H9 (cell line): ENCODE results near the gene MIB2. TPM values are rescaled to one million over a fixed set of nuclear protein-coding genes. Genes with fewer than 3 reads are reported as not detected.

Experiments
- DNase-seq: peaks from one replicate; pipeline ENCODE4 v3.0.0-alpha.2; 2017
- H2AFZ ChIP-seq: one replicate; pipeline ENCODE4 v1.6.1; 2013; ENCODE audit warnings: mild to moderate bottlenecking, low read length, control low read depth, moderate library complexity
- H2AK5ac ChIP-seq: 2 replicates; pipeline ENCODE4 v1.6.1; 2013; ENCODE audit warnings: low read length, control low read depth, mixed read lengths; ENCODE audit not compliant: insufficient read length
- H2BK120ac ChIP-seq: one replicate; pipeline ENCODE4 v1.6.1; 2013; ENCODE audit warnings: low read depth, mild to moderate bottlenecking, low read length, control low read depth, inconsistent platforms; ENCODE audit not compliant: poor library complexity, severe bottlenecking
- H2BK12ac ChIP-seq: 2 replicates; pipeline ENCODE4 v1.6.1; 2013; ENCODE audit warnings: low read length, control low read depth, mixed read lengths, low read depth; ENCODE audit not compliant: insufficient read length
- H2BK15ac ChIP-seq: 2 replicates; pipeline ENCODE4 v1.6.1; 2013; ENCODE audit warnings: low read depth, low read length, control low read depth
- H2BK20ac ChIP-seq: one replicate; pipeline ENCODE4 v1.6.1; 2013; ENCODE audit warnings: low read depth, mild to moderate bottlenecking, low read length, control low read depth, inconsistent platforms; ENCODE audit not compliant: poor library complexity, severe bottlenecking
- H2BK5ac ChIP-seq: 2 replicates; pipeline ENCODE4 v1.6.1; 2013; ENCODE audit warnings: low read length, control low read depth, mixed read lengths; ENCODE audit not compliant: insufficient read length
- H3K14ac ChIP-seq: 2 replicates; pipeline ENCODE4 v1.6.1; 2013; ENCODE audit warnings: low read length, control low read depth; ENCODE audit not compliant: insufficient read depth
- H3K18ac ChIP-seq: 2 replicates; pipeline ENCODE4 v1.6.1; 2013; ENCODE audit warnings: low read depth, mild to moderate bottlenecking, mixed read lengths, low read length, control low read depth; ENCODE audit not compliant: insufficient read length
- H3K23ac ChIP-seq: 2 replicates; pipeline ENCODE4 v1.6.1; 2013; ENCODE audit warnings: low read length, control low read depth, mixed read lengths, low read depth; ENCODE audit not compliant: insufficient read length
- H3K23me2 ChIP-seq: 2 replicates; pipeline ENCODE4 v1.6.1; 2013; ENCODE audit warnings: low read depth, mild to moderate bottlenecking, mixed read lengths, low read length, control low read depth; ENCODE audit not compliant: insufficient read length, poor library complexity, severe bottlenecking
- H3K27ac ChIP-seq: 2 replicates; pipeline ENCODE4 v1.5.1; 2013; ENCODE audit warnings: low read length, control low read depth, mixed read lengths, low read depth; ENCODE audit not compliant: insufficient read length
- H3K27me3 ChIP-seq: 2 replicates; pipeline ENCODE4 v1.6.1; 2013; ENCODE audit warnings: low read length, control low read depth, inconsistent platforms; ENCODE audit not compliant: insufficient read depth
- H3K4ac ChIP-seq: 2 replicates; pipeline ENCODE4 v1.6.1; 2013; ENCODE audit warnings: low read depth, mild to moderate bottlenecking, control low read depth, inconsistent platforms, low read length, moderate library complexity
- H3K4me1 ChIP-seq: 2 replicates; pipeline ENCODE4 v1.6.1; 2013; ENCODE audit warnings: low read length, control low read depth, inconsistent platforms; ENCODE audit not compliant: insufficient read depth
- H3K4me2 ChIP-seq: 2 replicates; pipeline ENCODE4 v1.6.1; 2013; ENCODE audit warnings: low read length, control low read depth, mixed read lengths; ENCODE audit not compliant: insufficient read length, insufficient read depth
- H3K56ac ChIP-seq: 2 replicates; pipeline ENCODE4 v1.6.1; 2013; ENCODE audit warnings: low read depth, mild to moderate bottlenecking, mixed read lengths, low read length, control low read depth; ENCODE audit not compliant: insufficient read length
- H3K79me1 ChIP-seq: 2 replicates; pipeline ENCODE4 v1.6.1; 2013; ENCODE audit warnings: low read depth, mild to moderate bottlenecking, moderate library complexity, low read length, control low read depth, inconsistent platforms; ENCODE audit not compliant: insufficient read depth, poor library complexity, severe bottlenecking
- H3K79me2 ChIP-seq: 2 replicates; pipeline ENCODE4 v1.6.1; 2013; ENCODE audit warnings: low read length, control low read depth, inconsistent platforms; ENCODE audit not compliant: insufficient read depth
- H3K9ac ChIP-seq: 2 replicates; pipeline ENCODE4 v1.6.1; 2013; ENCODE audit warnings: low read length, control low read depth, mixed read lengths; ENCODE audit not compliant: insufficient read length; ENCODE audit errors: extremely low read depth
- H3K9me3 ChIP-seq: one replicate; pipeline ENCODE4 v1.6.1; 2013; ENCODE audit warnings: low read depth, low read length, inconsistent platforms; ENCODE audit not compliant: control insufficient read depth
- H3T11ph ChIP-seq: one replicate; pipeline ENCODE4 v1.6.1; 2013; ENCODE audit warnings: mild to moderate bottlenecking, low read length, control low read depth, inconsistent platforms
- H4K20me1 ChIP-seq: one replicate; pipeline ENCODE4 v1.6.1; 2013; ENCODE audit not compliant: control insufficient read depth, insufficient read length, insufficient read depth
- H4K5ac ChIP-seq: 2 replicates; pipeline ENCODE4 v1.6.1; 2013; ENCODE audit warnings: low read depth, mild to moderate bottlenecking, mixed read lengths, low read length, control low read depth; ENCODE audit not compliant: insufficient read length
- H4K8ac ChIP-seq: replicated peaks from 2 replicates; pipeline ENCODE4 v1.6.1; 2013; ENCODE audit warnings: low read length, control low read depth, mixed read lengths, low read depth; ENCODE audit not compliant: insufficient read length
- H4K91ac ChIP-seq: 2 replicates; pipeline ENCODE4 v1.6.1; 2013; ENCODE audit warnings: low read depth, mild to moderate bottlenecking, moderate library complexity, mixed read lengths, low read length, control low read depth; ENCODE audit not compliant: insufficient read length
- H3K27ac Mint-ChIP-seq, 3 experiments: 2 replicates in 2 of 3; 3 replicates in 1 of 3; pipeline ENCODE4 v1.8.0; 2020 to 2021; ENCODE audit warnings: mixed read lengths in 3 of 3, mild to moderate bottlenecking in 1 of 3, moderate library complexity in 1 of 3
- H3K27me3 Mint-ChIP-seq: 2 replicates; pipeline ENCODE4 v1.8.0; 2021; ENCODE audit warnings: low read depth, mild to moderate bottlenecking, moderate library complexity, mixed read lengths
- H3K36me3 Mint-ChIP-seq, 3 experiments: 2 replicates in 2 of 3; 3 replicates in 1 of 3; pipeline ENCODE4 v1.8.0; 2020 to 2021; ENCODE audit warnings: low read depth in 3 of 3, mixed read lengths in 3 of 3; ENCODE audit not compliant: insufficient read depth in 1 of 3
- H3K4me1 Mint-ChIP-seq, 2 experiments: 2 replicates each; pipeline ENCODE4 v1.8.0; 2020; ENCODE audit warnings: mixed read lengths in 2 of 2
- H3K4me3 Mint-ChIP-seq, 2 experiments: 2 replicates in 1 of 2; 3 replicates in 1 of 2; pipeline ENCODE4 v1.8.0; 2020 to 2021; ENCODE audit warnings: mild to moderate bottlenecking in 2 of 2, mixed read lengths in 2 of 2, moderate library complexity in 1 of 2
- H3K9me3 Mint-ChIP-seq, 2 experiments: 2 replicates in 1 of 2; 3 replicates in 1 of 2; pipeline ENCODE4 v1.8.0; 2020; ENCODE audit warnings: mild to moderate bottlenecking in 2 of 2, mixed read lengths in 2 of 2, moderate library complexity in 1 of 2
- CTCF ChIP-seq: fragments of 200-600 bp; sonication (generic); conservative IDR thresholded peaks from 3 replicates; pipeline ENCODE4 v1.8.0; 2021; ENCODE audit warnings: antibody characterized with exemption, mild to moderate bottlenecking
- WGBS: extraction: QIAGEN DNeasy Blood & Tissue Kit; methylation state at CpG from one replicate; pipeline ENCODE4 v1.1.7; 2013; ENCODE audit warnings: missing lambda C conversion rate, low lambda C conversion rate, mixed read lengths; ENCODE audit not compliant: insufficient read length; ENCODE audit errors: extremely low coverage; 5-methylcytosine and 5-hydroxymethylcytosine counted together
- total RNA-seq: library from RNA; stranded (reverse); gene quantifications from 2 replicates; pipeline ENCODE4 v1.2.1, GENCODE V29; 2021

MIB2 gene
- total RNA-seq, 1 experiment from 2014 or later: 77.8 TPM

GRCh38 chr1:1666526-1666925 lies 51.2 kb downstream of the MIB2 start:
- Histone ChIP-seq H2BK20ac (no peak overlapping the region), H3K4me2 (no peak overlapping the region), H2BK15ac (no peak overlapping the region), H3K79me2 (no peaks in the 10 kb centered on the region), H3K27ac (no peak overlapping the region), H4K8ac (no peak overlapping the region), H2BK12ac (no peak overlapping the region), H3K9me3 (no peaks in the 10 kb centered on the region), H3K27me3 (no peaks in the 10 kb centered on the region), H3K4ac (no peak overlapping the region), H2BK5ac (no peak overlapping the region), H2AFZ (no peak overlapping the region), H4K20me1 (no peaks in the 10 kb centered on the region), H3K23me2 (no peaks in the 10 kb centered on the region), H3K14ac (no peak overlapping the region), H3K4me1 (no peaks in the 10 kb centered on the region), H3K9ac (no peak overlapping the region), H3K23ac (no peak overlapping the region), H2BK120ac (no peak overlapping the region), H3T11ph (no peak overlapping the region), H3K79me1 (no peaks in the 10 kb centered on the region), H3K56ac (no peak overlapping the region), H3K18ac (no peak overlapping the region), H2AK5ac (no peak overlapping the region), H4K91ac (no peak overlapping the region), H4K5ac (no peak overlapping the region)
- Mint-ChIP-seq H3K27me3 (no peaks in the 10 kb centered on the region), H3K4me3 (no peak overlapping the region), H3K4me1 (no peaks in the 10 kb centered on the region), H3K9me3 (no peaks in the 10 kb centered on the region), H3K36me3 (peaks cover 10 to 41% (median 36%) of the 10 kb centered on the region in 3 experiments; a peak in 6 of 7 replicates), H3K27ac (no peak overlapping the region)
- WGBS: no CpG with 5 or more reads among the region's 15 CpGs
- no peak for DNase-seq
- no peak for TF ChIP-seq CTCF
